Spinal cord (tissue), 10 donors: Measurements from ENCODE around the gene TMEM184A. TPM values are rescaled to one million over a fixed set of nuclear protein-coding genes. Genes with fewer than 3 reads are reported as not detected.

Experiments used
- DNase-seq, 6 donors: peaks; one replicate each; pipeline versions ENCODE4 v3.0.0 to v3.0.0-alpha.2; 2013 to 2015; ENCODE audit warnings: low spot score in 6 of 6, low read depth in 4 of 6
- H3K27ac ChIP-seq: one replicate; pipeline ENCODE4 v1.5.1; 2013; ENCODE audit warnings: low read depth, low read length, control low read depth
- H3K27me3 ChIP-seq: one replicate; pipeline ENCODE4 v1.6.1; 2013; ENCODE audit warnings: low read length; ENCODE audit not compliant: control insufficient read depth, insufficient read depth
- H3K36me3 ChIP-seq: one replicate; pipeline ENCODE4 v1.6.1; 2013; ENCODE audit warnings: low read length; ENCODE audit not compliant: control insufficient read depth, insufficient read depth
- H3K4me1 ChIP-seq: one replicate; pipeline ENCODE4 v1.6.1; 2013; ENCODE audit warnings: low read length; ENCODE audit not compliant: control insufficient read depth, insufficient read depth
- H3K4me3 ChIP-seq: one replicate; pipeline ENCODE4 v1.5.1; 2013; ENCODE audit warnings: low read depth, low read length, control low read depth
- H3K9me3 ChIP-seq: one replicate; pipeline ENCODE4 v1.6.1; 2013; ENCODE audit warnings: low read length; ENCODE audit not compliant: control insufficient read depth, insufficient read depth
- WGBS: methylation state at CpG from one replicate; pipeline ENCODE4 v1.1.5; 2013; ENCODE audit warnings: missing lambda C conversion rate; ENCODE audit not compliant: insufficient coverage; 5-methylcytosine and 5-hydroxymethylcytosine counted together
- polyA plus RNA-seq, 2 donors: library from polyadenylated mRNA; unstranded; fragments of 120-200 nt; gene quantifications; one replicate each; pipeline ENCODE4 v1.2.1, GENCODE V29; 2013; ENCODE audit not compliant: insufficient read length in 2 of 2
- total RNA-seq, 2 donors: library from RNA; depleted of rRNA in 1 of 2; stranded (reverse); fragments of 120-200 nt in 1 of 2; fragments of >200 nt in 1 of 2; gene quantifications; one replicate each; pipeline versions ENCODE4 v1.2.3 to v1.2.4, GENCODE V29; 2013 to 2014
- donor health status: healthy.

Gene TMEM184A
- total and polyA plus RNA-seq, 4 donors = 0.20 to 2.3 (median 0.54) TPM

GRCh38 chr7:1540776-1541271 is 15.2 kb downstream of the TMEM184A start:
- Histone ChIP-seq H3K9me3 (no peaks in the 10 kb centered on the region), H3K4me3 (no peak overlapping the region), H3K27ac (no peak overlapping the region), H3K4me1 (peaks cover 39% of the 10 kb centered on the region), H3K27me3 (peaks cover 5% of the 10 kb centered on the region), H3K36me3 (peaks cover 84% of the 10 kb centered on the region)
- DNase-seq = no peak
- 89% methylated on average over 31 of the region's 31 CpGs for WGBS

- Histone ChIP-seq H3K27ac (no peak overlapping the region), H3K36me3 (peaks cover 82% of the 10 kb centered on the region), H3K27me3 (peaks cover 5% of the 10 kb centered on the region), H3K4me1 (peaks cover 43% of the 10 kb centered on the region), H3K4me3 (no peak overlapping the region), H3K9me3 (no peaks in the 10 kb centered on the region)
- DNase-seq = no peak
- 96% methylated on average over 60 of the region's 73 CpGs for WGBS
Measured at GRCh38 chr7:1539882-1540775, 15.9 kb downstream of the TMEM184A start.

- Histone ChIP-seq H3K36me3 (peaks cover 74% of the 10 kb centered on the region), H3K27ac (peak overlapping the region; percentile 40), H3K27me3 (peaks cover 5% of the 10 kb centered on the region), H3K9me3 (no peaks in the 10 kb centered on the region), H3K4me1 (peaks cover 45% of the 10 kb centered on the region), H3K4me3 (no peak overlapping the region)
- no peak for DNase-seq
- 87% methylated on average over 34 of the region's 36 CpGs for WGBS
Measured at GRCh38 chr7:1539181-1539881, 16.7 kb downstream of the TMEM184A start.

GRCh38 chr7:1538544-1539180 is 17.3 kb downstream of the TMEM184A start:
- H3K4me3 ChIP-seq = no peak overlapping the region
- 54% methylated on average over 25 of the region's 25 CpGs for whole genome bisulfite sequencing
- peak overlapping the region; percentile 40 for H3K27ac ChIP-seq
- peak in 1 of 6 donors; percentile 24 for DNase-seq
- peaks cover 52% of the 10 kb centered on the region for H3K4me1 ChIP-seq
- H3K9me3 ChIP-seq = no peaks in the 10 kb centered on the region
- peaks cover 5% of the 10 kb centered on the region for H3K27me3 ChIP-seq
- peaks cover 70% of the 10 kb centered on the region for H3K36me3 ChIP-seq

- 21% methylated on average over 48 of the region's 56 CpGs for WGBS
- H3K27me3 ChIP-seq = peaks cover 5% of the 10 kb centered on the region
- H3K36me3 ChIP-seq = peaks cover 62% of the 10 kb centered on the region
- H3K9me3 ChIP-seq = no peaks in the 10 kb centered on the region
- H3K27ac ChIP-seq = peak overlapping the region; percentile 94
- peak; percentile 58 to 98 (median 75) for DNase-seq
- peaks cover 59% of the 10 kb centered on the region for H3K4me1 ChIP-seq
- H3K4me3 ChIP-seq = peak overlapping the region; percentile 29
Measured at GRCh38 chr7:1537535-1538412, 18.2 kb downstream of the TMEM184A start.

- peaks cover 5% of the 10 kb centered on the region for H3K27me3 ChIP-seq
- H3K4me3 ChIP-seq = peak overlapping the region; percentile 29
- WGBS = 26% methylated on average over 52 of the region's 52 CpGs
- peak overlapping the region; percentile 94 for H3K27ac ChIP-seq
- peak in 3 of 6 donors; percentile 33 to 85 (median 65) for DNase-seq
- H3K4me1 ChIP-seq = peaks cover 68% of the 10 kb centered on the region
- H3K9me3 ChIP-seq = no peaks in the 10 kb centered on the region
- H3K36me3 ChIP-seq = peaks cover 54% of the 10 kb centered on the region
Measured at GRCh38 chr7:1536743-1537534, 19.1 kb downstream of the TMEM184A start.

- Histone ChIP-seq H3K27ac (peak overlapping the region; percentile 94), H3K36me3 (peaks cover 48% of the 10 kb centered on the region), H3K4me3 (no peak overlapping the region), H3K27me3 (peaks cover 5% of the 10 kb centered on the region), H3K4me1 (peaks cover 73% of the 10 kb centered on the region), H3K9me3 (no peaks in the 10 kb centered on the region)
- WGBS = 73% methylated on average over 7 of the region's 7 CpGs
- no peak for DNase-seq
Measured at GRCh38 chr7:1536455-1536742, 19.6 kb downstream of the TMEM184A start.

GRCh38 chr7:1535701-1536454 is 20.1 kb downstream of the TMEM184A start:
- peaks cover 76% of the 10 kb centered on the region for H3K4me1 ChIP-seq
- no peak overlapping the region for H3K4me3 ChIP-seq
- H3K27me3 ChIP-seq = peaks cover 5% of the 10 kb centered on the region
- H3K36me3 ChIP-seq = peaks cover 43% of the 10 kb centered on the region
- no peaks in the 10 kb centered on the region for H3K9me3 ChIP-seq
- 79% methylated on average over 42 of the region's 42 CpGs for WGBS
- H3K27ac ChIP-seq = peak overlapping the region; percentile 94
- DNase-seq = no peak
